Measurements from ENCODE around the gene MYO1D.

- TF ChIP-seq, protein P1, sequence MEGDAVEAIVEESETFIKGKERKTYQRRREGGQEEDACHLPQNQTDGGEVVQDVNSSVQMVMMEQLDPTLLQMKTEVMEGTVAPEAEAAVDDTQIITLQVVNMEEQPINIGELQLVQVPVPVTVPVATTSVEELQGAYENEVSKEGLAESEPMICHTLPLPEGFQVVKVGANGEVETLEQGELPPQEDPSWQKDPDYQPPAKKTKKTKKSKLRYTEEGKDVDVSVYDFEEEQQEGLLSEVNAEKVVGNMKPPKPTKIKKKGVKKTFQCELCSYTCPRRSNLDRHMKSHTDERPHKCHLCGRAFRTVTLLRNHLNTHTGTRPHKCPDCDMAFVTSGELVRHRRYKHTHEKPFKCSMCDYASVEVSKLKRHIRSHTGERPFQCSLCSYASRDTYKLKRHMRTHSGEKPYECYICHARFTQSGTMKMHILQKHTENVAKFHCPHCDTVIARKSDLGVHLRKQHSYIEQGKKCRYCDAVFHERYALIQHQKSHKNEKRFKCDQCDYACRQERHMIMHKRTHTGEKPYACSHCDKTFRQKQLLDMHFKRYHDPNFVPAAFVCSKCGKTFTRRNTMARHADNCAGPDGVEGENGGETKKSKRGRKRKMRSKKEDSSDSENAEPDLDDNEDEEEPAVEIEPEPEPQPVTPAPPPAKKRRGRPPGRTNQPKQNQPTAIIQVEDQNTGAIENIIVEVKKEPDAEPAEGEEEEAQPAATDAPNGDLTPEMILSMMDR (IDR thresholded peaks at IDR 0.05; ENCODE audit: low read depth, low read length): no peak
- TF ChIP-seq EZH2phosphoT487 (IDR thresholded peaks at IDR 0.05; ENCODE audit: low read depth): no peak
Observed at GRCh38 chr17:32566303-32566702, 310.6 kb downstream of the MYO1D start.

Data from OCI-LY3 (cell line).